Measurements from ENCODE around the gene ARMC2.

ARMC2 gene

GRCh38 chr6:108873251-108873650 lies 25.0 kb downstream of the ARMC2 start:
- H3K4me3 ChIP-seq (ENCODE audit: low read depth, low read length), result no peak overlapping the region
- no peak for TF ChIP-seq CTCF (IDR thresholded peaks at IDR 0.05; ENCODE audit: low read depth, low read length)
- no peak for TF ChIP-seq MAX (IDR thresholded peaks at IDR 0.05; ENCODE audit: low read depth, low read length)
- no peak for TF ChIP-seq MYC (IDR thresholded peaks at IDR 0.05; ENCODE audit: low read depth, low read length)
- no peak for TF ChIP-seq POLR2A (IDR thresholded peaks at IDR 0.05; ENCODE audit: extremely low read depth, insufficient read length)
- no peak for DNase-seq (ENCODE audit: low read depth)

GRCh38 chr6:108873971-108874370 lies 25.7 kb downstream of the ARMC2 start:
- no peak for DNase-seq (ENCODE audit: low read depth)
- no peak for TF ChIP-seq CTCF (IDR thresholded peaks at IDR 0.05; ENCODE audit: low read depth, low read length)
- no peak for TF ChIP-seq MAX (IDR thresholded peaks at IDR 0.05; ENCODE audit: low read depth, low read length)
- TF ChIP-seq MYC (IDR thresholded peaks at IDR 0.05; ENCODE audit: low read depth, low read length), result no peak
- no peak overlapping the region for H3K4me3 ChIP-seq (ENCODE audit: low read depth, low read length)

- H3K4me3 ChIP-seq (ENCODE audit: low read depth, low read length), result peak overlapping the region; percentile 12
- peak; percentile 92 for DNase-seq (ENCODE audit: low read depth)
- TF ChIP-seq POLR2A (IDR thresholded peaks at IDR 0.05; ENCODE audit: extremely low read depth, insufficient read length) (no peak), CTCF (IDR thresholded peaks at IDR 0.05; ENCODE audit: low read depth, low read length) (no peak), MAX (IDR thresholded peaks at IDR 0.05; ENCODE audit: low read depth, low read length) (peak; percentile 22; the same call in 1 of the 2 replicates), MYC (IDR thresholded peaks at IDR 0.05; ENCODE audit: low read depth, low read length) (peak; percentile 27; the same call in 1 of the 2 replicates)
Measured at GRCh38 chr6:108874470-108875160, 26.4 kb downstream of the ARMC2 start.

GRCh38 chr6:108875161-108875555 lies 26.9 kb downstream of the ARMC2 start:
- peak overlapping the region; percentile 12 for H3K4me3 ChIP-seq (ENCODE audit: low read depth, low read length)
- TF ChIP-seq POLR2A (IDR thresholded peaks at IDR 0.05; ENCODE audit: extremely low read depth, insufficient read length) (no peak), MYC (IDR thresholded peaks at IDR 0.05; ENCODE audit: low read depth, low read length) (no peak), CTCF (IDR thresholded peaks at IDR 0.05; ENCODE audit: low read depth, low read length) (no peak), MAX (IDR thresholded peaks at IDR 0.05; ENCODE audit: low read depth, low read length) (no peak)
- DNase-seq (ENCODE audit: low read depth), result no peak

- TF ChIP-seq CTCF (IDR thresholded peaks at IDR 0.05; ENCODE audit: low read depth, low read length), result no peak
- no peak for TF ChIP-seq MYC (IDR thresholded peaks at IDR 0.05; ENCODE audit: low read depth, low read length)
- no peak for TF ChIP-seq MAX (IDR thresholded peaks at IDR 0.05; ENCODE audit: low read depth, low read length)
- TF ChIP-seq POLR2A (IDR thresholded peaks at IDR 0.05; ENCODE audit: extremely low read depth, insufficient read length), result no peak
- DNase-seq (ENCODE audit: low read depth), result no peak
- no peak overlapping the region for H3K4me3 ChIP-seq (ENCODE audit: low read depth, low read length)
Measured at GRCh38 chr6:108877046-108877751, 29.0 kb downstream of the ARMC2 start.
